H54 (cell line): ENCODE measurements around the gene SEC11C.

Experiments
- DNase-seq: peaks from one replicate; pipeline ENCODE4 v3.0.0; 2011; ENCODE audit warnings: low spot score, mixed read lengths; ENCODE audit not compliant: insufficient read length
- FAIRE-seq: peaks from 3 replicates; lab custom pipeline; 2011; peaks lifted over from hg19 to GRCh38; lab: Jason Lieb, UNC
- POLR2A ChIP-seq: IDR thresholded peaks from 2 replicates; pipeline ENCODE4 v1.6.1; 2011; ENCODE audit warnings: low read depth, mild to moderate bottlenecking, low read length

SEC11C gene

DNA sequence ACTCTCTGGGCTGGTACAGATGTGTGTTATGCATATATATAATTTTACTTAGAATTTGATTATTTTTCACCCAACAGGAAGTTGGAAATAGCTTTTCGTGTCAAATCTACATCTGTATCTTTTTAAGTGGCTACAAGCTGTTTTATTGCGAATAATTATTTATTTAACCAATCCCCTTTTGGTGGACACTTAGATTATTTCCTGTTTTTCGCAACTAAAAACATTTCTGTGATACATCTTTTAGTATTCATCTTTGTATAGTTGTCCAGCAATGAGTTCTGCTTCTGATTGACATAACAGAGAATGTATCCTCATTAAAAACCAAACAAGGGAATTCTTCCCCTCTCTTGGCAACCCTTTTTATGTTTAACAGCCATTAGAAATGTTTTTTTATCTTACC is 16.6 kb downstream of the SEC11C start:
- no peak for FAIRE-seq
- no peak for DNase-seq
- no peak for TF ChIP-seq POLR2A

DNA sequence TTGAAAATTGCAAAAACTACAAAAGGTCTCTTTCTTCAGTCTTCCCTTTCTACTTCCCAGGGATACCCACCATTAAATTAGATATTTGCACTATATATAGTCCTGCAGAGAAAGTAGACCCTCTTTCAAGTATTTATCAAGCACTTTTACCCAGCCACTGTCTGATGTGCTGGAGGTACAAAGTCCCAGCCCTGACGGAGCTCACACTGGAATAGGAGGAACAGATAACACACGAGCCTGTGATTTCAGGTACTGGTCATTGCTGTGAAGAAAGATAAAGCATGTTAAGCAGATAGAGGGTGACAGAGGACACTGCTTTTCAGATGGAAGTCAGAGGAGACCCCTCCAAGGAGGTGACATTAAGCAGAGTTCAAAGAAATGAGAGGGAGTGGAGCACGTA is 19.6 kb downstream of the SEC11C start:
- DNase-seq: no peak
- no peak for TF ChIP-seq POLR2A
- FAIRE-seq: no peak

DNA sequence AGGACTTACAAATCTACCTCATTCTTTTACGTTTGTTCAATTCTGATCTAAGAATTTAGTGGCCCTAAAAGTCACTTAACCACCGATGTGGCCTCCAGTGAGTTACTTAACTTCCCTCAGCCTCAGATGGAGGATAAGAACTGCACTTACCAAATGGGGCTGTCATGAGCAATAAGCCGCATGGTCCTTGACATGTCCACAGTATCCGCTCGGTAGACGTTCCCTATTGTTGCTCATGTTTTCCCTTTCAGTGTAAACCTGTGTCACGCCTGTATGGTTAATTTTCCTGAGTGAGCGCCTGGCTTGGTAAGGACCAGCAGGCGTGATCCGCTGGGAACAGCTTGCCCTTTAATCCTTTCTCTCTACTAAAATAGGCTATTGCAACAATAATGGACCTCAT is 20.3 kb downstream of the SEC11C start:
- DNase-seq (no peak), FAIRE-seq (no peak)
- TF ChIP-seq POLR2A: no peak

DNA sequence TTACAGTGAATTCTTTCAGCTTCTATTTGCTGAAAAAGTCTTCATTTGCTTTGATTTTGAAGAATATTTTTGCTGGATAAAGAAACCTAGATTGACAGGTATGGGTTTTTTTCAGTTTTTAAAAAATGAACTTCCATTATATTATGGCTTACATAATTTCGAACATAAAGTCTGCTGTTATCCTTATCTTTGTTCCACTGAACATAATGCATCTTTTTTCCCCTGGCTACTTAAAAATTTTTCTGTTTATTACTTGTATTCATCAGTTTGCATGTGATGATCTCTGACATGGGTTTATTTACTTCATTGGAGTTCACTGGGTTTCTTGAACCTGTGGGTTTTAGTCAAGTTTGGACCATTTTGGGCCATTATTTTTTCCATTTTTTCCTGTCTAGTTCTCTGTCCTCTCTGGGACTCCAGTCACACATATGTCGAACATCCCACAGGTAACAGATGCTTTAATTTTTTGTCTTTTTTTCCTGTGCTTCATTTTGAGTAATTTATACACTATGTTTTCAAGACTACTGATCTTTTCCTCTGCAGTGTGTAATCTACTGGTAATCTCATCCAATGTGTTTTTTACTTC is 33.1 kb downstream of the SEC11C start:
- FAIRE-seq: no peak
- TF ChIP-seq POLR2A: no peak
- no peak for DNase-seq

DNA sequence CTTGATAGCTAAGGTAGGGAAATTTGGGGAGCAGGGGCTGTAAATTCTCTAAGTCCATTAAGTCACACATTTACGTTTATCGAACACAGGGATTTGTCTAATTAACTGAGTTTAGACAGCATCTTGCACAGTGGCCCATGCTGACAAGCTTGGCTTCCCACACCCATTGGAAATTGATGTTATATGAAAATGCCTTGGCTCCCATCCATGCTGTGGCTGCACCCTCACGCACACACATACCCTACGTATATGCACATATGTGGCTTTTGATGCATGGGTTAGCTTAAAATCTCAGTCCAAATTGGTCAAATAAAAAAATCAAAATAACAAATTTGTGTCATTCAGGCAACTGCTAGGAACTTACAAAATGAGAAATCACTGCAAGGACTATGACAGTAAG is 37.8 kb downstream of the SEC11C start:
- DNase-seq (no peak), FAIRE-seq (no peak)
- no peak for TF ChIP-seq POLR2A

DNA sequence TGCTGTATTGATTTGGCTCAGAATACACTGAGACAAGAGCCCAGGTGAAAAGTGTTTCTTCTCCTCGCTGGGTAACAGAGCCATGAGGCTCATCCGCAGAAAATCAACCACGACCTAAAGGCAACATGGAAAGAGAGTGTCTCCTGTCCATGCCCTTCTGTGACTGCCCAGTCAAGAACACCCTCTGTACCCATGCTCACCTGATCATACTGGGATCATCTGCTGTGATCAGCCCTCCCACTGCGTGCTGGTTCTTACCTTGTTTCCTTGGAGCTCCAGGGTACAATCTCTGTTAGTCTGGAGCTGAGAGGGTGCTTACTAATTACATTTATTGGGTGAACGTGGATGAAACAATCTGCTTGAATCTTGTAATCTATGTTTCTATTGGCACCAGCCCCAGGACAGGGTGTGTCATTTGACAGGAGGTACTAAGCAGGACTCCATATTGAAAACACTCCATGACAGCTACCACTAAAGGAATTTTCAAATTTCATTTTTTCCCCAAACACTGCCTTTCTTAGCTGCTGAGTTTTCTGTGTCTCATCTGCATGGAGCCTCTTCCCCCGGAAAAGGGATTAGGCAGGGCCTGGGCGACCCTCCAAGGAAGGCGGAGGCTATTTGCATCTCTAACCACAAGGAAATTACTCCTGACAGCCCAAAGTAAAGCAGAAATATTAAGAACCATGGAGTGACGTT is 40.6 kb downstream of the SEC11C start:
- DNase-seq (no peak), FAIRE-seq (no peak)
- TF ChIP-seq POLR2A: no peak

DNA sequence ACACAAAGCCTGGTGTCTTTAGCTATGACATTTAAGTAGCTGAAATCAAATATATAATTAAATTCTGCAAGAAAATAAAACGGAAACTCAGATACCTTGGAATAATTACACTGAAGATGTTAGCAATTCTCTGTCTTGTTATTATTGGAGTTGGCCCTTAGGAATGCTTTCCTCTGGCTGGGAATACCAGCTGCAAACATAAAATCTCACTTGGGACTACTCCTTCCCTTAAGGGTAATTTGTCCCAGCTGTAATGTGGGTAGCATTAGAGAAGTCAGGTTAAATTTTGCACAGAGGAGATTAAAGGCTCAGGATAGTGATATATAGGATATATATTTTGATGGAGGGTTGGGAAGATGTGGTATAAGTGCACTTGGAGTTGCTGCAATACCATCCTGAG is 43.0 kb downstream of the SEC11C start:
- DNase-seq: no peak
- FAIRE-seq: no peak
- no peak for TF ChIP-seq POLR2A

DNA sequence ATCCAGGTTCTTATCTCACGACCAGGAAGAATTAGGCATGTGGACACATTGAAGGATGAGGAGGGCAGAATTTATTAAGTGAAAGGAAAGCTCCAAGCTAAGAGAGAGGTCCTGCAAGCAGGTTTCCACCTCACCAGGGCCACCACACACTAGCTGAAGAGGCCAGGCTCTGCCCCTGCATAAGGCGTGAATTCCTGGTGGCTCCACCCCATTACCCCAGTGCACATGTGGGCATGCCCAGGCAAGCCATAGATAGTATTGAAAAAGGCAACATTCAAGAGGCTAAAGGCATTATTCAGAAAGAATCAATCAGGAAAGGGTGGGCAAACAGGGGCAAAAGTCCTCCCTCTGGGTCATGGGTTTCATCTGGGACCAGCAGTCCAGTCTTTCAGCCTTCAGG is 49.3 kb downstream of the SEC11C start:
- DNase-seq: no peak
- FAIRE-seq: no peak

DNA sequence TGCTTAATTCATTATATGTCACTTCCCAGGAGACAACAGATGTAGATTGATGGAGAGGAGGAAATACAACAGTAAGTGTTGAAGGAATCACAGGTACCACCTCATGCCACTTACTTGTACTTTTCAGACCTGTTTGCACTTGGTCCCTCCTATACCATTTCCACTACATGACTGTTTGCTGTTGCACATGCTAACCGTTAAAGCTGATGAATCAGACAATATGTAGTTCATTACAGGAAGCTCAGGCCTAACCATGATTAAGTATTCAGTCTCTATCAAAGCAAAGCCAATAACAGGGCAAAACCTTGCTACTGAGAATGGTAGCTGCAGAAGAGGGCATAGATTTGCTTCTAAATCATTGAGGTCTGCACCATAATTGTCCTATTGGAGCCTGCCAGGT is 50.1 kb downstream of the SEC11C start:
- no peak for DNase-seq
- FAIRE-seq: no peak

More for the DNA sequence above, 49.3 kb downstream of the SEC11C start:
- no peak for TF ChIP-seq POLR2A

DNA sequence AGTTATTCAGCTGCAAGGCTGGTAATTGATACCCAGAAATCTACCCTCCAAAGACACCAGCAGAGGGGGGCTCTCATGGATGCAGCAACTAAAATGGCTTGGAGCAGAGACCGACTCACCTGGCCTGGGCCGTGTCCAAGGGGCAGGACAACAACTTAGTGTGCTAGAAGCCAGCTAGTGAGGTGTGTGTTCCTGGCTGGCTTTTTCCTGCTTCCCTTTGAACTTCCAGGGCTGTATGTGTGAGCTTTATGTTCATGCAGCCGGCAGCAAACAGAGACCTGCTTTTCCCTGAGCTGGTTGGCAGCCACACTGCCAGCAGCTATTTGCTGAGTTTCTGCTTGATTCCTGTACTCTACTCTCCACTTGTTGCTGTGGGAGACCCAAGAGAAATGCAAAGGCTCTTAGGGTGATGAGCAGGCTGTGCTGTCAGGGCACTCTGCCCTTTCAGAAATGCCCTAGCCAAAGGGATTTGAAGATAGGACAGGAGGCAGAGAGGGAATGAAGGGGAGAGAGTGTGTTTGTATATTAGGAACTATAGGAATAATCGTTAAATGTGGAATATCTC is 56.6 kb downstream of the SEC11C start:
- DNase-seq (no peak), FAIRE-seq (no peak)
- TF ChIP-seq POLR2A: no peak

More for the DNA sequence above, 50.1 kb downstream of the SEC11C start:
- no peak for TF ChIP-seq POLR2A

DNA sequence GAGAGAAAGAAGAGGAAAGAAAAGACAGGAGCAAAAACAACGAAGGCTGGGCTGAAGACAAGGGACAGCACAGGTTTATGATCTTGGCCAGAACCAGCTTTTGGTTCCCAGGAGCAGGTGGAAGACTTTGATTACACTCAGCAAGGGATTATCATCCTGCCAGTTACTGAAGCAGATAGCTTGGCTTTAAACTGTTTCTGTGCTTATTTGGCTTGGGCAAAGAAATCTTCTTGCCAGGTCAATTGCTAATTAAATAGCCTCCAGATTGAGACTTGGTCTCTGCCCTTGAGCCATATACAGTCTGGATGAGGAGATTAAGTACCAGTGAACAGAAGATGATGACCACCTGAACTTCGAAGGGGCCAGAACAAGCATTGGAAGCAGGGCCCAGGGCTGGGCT is 58.0 kb downstream of the SEC11C start:
- no peak for TF ChIP-seq POLR2A
- FAIRE-seq (no peak), DNase-seq (no peak)

DNA sequence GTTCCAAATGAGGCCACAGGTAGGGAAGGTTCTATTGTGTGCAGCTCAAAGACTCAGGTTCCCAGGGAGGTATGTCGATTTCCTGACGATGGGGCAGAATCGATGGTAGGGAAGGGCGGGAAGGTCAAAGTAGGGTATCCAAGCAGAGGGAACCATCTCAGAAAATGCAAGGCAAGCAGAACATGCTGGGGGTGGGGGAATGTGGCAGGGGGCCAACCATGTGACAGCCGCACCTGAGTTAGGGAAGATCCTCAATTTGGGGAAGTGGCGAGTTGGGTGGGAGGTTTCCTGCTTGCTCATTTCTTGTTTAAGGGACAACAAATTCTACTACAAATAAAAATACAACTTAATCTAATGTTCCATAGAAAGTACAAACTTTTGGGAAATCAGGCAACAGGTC is 58.5 kb downstream of the SEC11C start:
- FAIRE-seq: no peak

DNA sequence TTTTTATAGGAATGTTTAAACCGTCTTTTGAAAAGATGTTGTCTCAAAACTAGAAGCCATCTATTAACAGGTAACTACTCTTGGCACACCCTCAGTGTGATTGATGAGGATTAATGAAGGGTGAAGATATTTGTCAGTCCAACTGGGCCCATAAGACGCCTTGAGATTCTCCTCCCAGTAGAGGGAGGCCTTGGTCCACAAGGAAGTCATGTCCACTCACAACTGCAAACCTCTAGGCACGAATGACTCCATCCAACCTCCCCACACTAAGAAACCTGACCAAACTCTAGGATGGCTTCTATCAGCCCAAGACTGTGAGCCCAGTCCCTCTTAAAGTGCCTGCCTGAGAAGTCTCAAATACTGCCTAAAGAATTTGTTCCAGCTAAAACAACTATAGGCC is 61.1 kb downstream of the SEC11C start:
- FAIRE-seq: no peak
- no peak for TF ChIP-seq POLR2A

More for the DNA sequence above, 58.5 kb downstream of the SEC11C start:
- DNase-seq: no peak
- TF ChIP-seq POLR2A: no peak

DNA sequence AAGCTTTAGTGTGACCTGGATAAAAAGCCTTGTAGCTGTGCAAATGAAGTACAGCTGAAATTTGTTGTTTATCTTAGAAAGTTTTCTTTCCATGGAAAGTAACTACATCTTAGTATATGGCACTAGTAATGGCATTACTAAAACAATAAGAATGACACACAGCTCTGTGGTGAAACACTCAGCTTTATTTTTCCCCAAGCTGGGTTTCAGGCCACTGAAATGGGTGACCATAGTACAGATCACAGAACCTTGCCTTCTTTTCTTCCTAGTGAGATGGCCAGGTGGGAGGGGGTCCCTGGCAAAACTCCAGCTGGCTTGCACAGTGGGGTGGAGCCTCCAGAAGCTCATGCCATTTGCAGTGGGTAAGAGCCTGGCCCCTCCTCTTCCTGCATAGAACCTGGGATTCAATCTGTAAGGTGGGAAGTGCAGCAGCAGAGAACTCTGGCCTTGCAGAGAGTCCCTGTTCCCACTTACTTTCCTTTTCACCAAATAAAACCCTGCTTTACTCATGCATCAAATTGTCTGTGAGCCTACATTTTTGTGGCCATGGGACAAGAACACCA is 62.7 kb downstream of the SEC11C start:
- DNase-seq (no peak), FAIRE-seq (no peak)
- TF ChIP-seq POLR2A: no peak

More for the DNA sequence above, 61.1 kb downstream of the SEC11C start:
- DNase-seq: no peak

DNA sequence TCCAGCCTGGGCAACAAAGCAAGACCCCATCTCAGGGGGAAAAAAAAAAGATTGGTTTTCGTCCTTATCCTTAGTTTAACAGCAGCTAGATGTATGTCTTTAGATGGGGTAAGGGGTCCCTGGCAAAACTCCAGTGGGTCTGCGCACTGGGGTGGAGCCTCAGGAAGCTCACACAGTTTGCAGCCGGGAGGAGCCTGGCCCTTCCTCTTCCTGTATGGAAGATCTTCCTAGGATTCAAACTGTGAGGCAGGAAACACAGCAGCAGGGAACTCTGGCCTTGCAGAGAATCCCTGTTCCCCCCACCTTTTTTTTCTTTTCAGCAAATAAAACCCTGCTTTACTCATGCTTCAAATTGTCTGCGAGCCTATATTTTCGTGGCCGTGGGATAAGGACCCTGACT is 67.8 kb downstream of the SEC11C start:
- DNase-seq (no peak), FAIRE-seq (no peak)
- no peak for TF ChIP-seq POLR2A
